Gastroesophageal sphincter (tissue), 3 donors: ENCODE data around the gene NAALADL2.

Source experiments
- EP300 ChIP-seq: sonication (generic); formaldehyde crosslinking; IDR thresholded peaks from one replicate; pipeline ENCODE4 v1.6.1; 2017; ENCODE audit warnings: antibody characterized with exemption, mild to moderate bottlenecking
- POLR2A ChIP-seq, 2 donors: fragments of 450-650 bp; IDR thresholded peaks; one replicate each; pipeline ENCODE4 v1.6.1; 2017; ENCODE audit warnings: antibody characterized with exemption in 2 of 2, mild to moderate bottlenecking in 2 of 2, moderate library complexity in 1 of 2
- POLR2AphosphoS5 ChIP-seq: sonication (generic); formaldehyde crosslinking; IDR thresholded peaks from one replicate; pipeline ENCODE4 v1.6.1; 2017; ENCODE audit warnings: antibody characterized with exemption
- TF ChIP-seq, protein P1 (sequence below), 4 experiments: fragments of 200-600 bp in 2 of 4; fragments of 450-650 bp in 2 of 4; sonication (generic) in 1 of 4; IDR thresholded peaks; one replicate each; pipeline ENCODE4 v1.5.1; 2017 to 2019; ENCODE audit warnings: antibody characterized with exemption in 4 of 4, mild to moderate bottlenecking in 2 of 4, moderate library complexity in 2 of 4

GRCh38 chr3:175521406-175521805 lies 662.3 kb downstream of the NAALADL2 start:
- TF ChIP-seq, protein P1, sequence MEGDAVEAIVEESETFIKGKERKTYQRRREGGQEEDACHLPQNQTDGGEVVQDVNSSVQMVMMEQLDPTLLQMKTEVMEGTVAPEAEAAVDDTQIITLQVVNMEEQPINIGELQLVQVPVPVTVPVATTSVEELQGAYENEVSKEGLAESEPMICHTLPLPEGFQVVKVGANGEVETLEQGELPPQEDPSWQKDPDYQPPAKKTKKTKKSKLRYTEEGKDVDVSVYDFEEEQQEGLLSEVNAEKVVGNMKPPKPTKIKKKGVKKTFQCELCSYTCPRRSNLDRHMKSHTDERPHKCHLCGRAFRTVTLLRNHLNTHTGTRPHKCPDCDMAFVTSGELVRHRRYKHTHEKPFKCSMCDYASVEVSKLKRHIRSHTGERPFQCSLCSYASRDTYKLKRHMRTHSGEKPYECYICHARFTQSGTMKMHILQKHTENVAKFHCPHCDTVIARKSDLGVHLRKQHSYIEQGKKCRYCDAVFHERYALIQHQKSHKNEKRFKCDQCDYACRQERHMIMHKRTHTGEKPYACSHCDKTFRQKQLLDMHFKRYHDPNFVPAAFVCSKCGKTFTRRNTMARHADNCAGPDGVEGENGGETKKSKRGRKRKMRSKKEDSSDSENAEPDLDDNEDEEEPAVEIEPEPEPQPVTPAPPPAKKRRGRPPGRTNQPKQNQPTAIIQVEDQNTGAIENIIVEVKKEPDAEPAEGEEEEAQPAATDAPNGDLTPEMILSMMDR (IDR thresholded peaks at IDR 0.05), result no peak
- TF ChIP-seq EP300, result no peak
- no peak for TF ChIP-seq POLR2A (IDR thresholded peaks at IDR 0.05)
- TF ChIP-seq POLR2AphosphoS5, result no peak
